HL-60/S4 treated with phorbol 12-myristate 13-acetate at 8.2 ng/mL for 4 days and 3 days (cell line): ENCODE measurements around the gene ZC3H7B.
"Not testable (repeated sequence)": the region's sequence is repeated elsewhere in the genome, so short reads cannot be mapped to it uniquely, and the experiment has no call there.

Experiments used
- in situ Hi-C: fragments of 300-500 bp; cut with MboI; formaldehyde crosslinking; loops from 2 replicates; pipeline ENCODE4 v1.15.0; 2022; ENCODE audit warnings: low sequenced_read_pairs

ZC3H7B gene

DNA sequence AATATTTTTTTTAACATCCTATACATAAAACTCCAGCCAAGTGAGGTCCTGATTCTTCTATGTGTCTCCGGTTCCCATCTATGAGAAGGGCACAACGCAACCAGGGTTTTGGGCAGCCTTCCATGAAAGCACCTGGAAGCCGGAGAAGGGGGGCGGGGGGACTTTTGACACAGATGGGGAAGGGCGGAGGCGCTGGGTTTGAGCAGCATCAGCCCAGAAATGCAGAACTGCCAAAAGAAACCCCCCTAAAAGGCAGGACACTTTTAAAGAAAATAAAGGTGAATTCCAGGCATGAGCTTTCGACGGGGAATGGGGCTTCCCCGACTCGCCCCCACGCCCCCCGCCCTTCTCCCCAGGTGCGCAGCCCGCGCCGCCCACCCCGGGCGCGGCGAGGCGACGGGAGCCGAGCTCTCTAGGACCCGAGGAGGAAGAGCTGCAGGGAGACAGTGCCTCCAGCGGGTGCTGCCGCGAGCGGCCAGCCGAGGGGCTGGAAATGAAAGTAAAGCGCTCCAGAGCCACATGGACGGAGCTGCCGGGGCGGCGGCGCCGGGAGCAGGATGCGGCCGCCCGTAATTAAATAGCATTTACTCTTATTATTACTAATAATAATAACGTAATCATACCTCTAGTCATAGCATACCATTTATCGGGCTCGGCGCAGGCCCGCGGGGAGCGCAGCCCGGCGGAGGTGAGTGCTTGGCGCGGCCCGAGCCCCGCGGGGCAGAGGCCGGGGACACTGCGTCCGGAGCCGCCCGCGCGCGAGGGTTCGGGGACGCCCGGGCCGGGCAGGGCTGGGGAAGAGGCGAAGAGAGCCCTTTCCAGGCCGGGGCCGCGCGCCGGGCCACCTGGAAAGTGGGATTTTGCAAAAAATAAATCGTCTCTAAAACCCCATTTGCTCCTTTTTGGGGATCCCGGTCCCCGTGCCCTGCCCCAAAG lies at the start of gene ZC3H7B:
TSS of gene ZC3H7B (plus strand) at position 441 of the 936 bp plus-strand sequence. CDS start 19,136 bp downstream, outside the sequence.
- in situ Hi-C loops, result no loop called here

DNA sequence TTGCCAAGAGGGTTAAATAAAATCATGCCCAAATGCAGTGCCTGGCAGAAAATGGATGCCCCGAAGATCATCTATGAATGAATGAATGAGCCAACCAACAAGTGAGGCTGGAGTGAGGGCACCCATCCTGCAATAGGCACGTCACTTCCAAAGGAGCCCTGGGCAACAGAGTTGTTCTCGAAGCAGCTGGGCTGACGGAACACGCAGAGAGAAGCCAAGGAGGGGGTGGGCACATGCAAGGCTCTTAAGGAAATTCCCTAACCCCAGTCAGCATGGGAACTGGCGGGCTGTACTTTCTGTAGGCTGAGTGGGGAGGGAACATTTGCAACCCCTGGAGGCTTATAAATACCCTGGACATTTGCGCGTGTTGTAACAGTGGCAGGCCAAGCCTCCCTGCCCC lies 49.0 kb upstream of the ZC3H7B start:
- in situ Hi-C loops, result no loop called here

- in situ Hi-C loops, result no loop called here
Observed at GRCh38 chr22:41254230-41254629, 47.1 kb upstream of the ZC3H7B start.

DNA sequence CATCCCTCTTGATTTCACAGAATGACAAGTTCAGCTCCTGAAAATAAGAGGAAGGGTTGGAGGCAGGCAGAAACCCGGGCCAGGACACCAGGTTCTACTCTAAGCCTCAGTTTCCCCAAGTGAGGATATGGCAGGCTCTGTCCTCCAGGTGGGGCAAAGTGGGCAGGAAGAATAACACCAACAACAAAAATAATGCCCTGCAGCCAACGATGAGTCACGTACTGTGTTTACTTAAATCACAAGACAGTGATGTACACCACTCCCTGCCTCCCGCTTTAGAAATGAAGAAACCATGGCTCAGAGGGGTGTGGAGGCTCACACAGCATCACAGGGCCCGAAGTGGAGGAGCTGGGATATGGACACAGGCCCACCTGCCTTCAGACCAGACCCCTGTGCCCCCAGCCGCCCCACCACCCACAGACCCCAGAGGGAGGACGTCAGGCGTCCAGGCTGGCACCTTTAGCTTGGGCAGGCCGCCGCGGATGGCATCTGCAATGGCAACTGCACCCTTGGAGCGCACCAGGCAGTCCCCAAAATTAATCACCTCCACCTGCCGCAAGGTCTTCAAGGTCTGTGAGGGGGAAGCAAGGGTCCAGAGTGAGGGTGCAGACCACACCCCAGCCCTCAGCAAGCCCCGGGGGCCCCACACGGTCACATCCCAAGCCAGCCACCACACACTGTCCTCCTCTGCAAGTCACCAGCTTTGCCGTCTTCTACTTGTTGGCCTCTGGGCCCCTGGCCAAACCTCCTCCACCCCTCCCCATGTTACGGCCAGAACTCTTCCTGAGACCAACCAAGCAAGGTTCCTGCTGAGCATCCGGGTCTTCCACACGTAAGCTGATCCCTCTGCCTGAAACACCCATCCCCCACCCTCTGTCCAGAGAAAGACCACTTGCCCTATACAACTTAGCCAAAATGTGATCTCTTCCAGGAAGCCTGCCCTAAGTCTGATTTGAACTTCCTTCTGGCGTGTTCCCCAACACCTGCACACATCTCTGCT lies 44.8 kb upstream of the ZC3H7B start:
- in situ Hi-C loops, result no loop called here

- in situ Hi-C loops, result no loop called here
Observed at GRCh38 chr22:41257696-41258095, 43.6 kb upstream of the ZC3H7B start.

DNA sequence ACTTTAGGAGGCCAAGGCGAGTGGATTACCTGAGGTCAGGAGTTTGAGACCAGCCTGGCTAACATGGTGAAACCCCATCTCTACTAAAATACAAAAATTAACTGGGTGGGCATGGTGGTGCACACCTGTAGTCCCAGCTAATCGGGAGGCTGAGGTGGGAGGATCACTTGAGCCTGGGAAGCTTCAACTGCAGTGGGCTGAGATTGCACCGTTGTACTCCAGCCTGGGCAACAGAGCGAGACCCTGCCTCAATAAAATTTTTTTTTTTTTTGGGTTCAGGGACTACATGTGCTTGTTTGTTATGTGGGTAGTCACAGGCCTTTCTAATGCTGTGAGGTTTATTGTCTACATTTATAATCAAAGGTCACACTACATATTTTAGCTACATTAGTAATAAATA lies 41.6 kb upstream of the ZC3H7B start:
- in situ Hi-C loops, result not testable (repeated sequence)

DNA sequence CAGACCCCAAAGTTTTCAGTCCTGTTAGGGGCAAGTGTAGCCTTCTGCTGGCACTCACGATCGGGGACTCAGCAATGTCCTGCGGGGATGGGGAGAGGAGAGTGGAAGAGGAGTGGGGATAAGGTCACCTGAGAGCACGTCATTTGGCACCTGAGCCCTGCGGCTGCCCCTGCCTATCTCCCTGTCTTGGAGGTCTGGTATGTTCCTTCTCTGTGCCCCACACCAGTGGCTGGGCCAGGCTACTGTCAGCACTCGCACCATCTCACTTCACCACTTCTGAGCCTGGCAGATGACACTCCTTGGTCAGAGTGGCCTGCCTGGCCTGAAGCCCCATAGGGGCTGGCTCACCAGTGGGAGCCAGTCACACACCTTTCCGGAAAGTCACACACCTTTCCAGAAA lies 40.5 kb upstream of the ZC3H7B start:
- in situ Hi-C loops, result no loop called here

GRCh38 chr22:41261541-41262249 lies 39.6 kb upstream of the ZC3H7B start:
- in situ Hi-C loops, result no loop called here

GRCh38 chr22:41262250-41262765 lies 39.0 kb upstream of the ZC3H7B start:
- in situ Hi-C loops, result no loop called here

- in situ Hi-C loops, result no loop called here
Observed at GRCh38 chr22:41263704-41264103, 37.6 kb upstream of the ZC3H7B start.

DNA sequence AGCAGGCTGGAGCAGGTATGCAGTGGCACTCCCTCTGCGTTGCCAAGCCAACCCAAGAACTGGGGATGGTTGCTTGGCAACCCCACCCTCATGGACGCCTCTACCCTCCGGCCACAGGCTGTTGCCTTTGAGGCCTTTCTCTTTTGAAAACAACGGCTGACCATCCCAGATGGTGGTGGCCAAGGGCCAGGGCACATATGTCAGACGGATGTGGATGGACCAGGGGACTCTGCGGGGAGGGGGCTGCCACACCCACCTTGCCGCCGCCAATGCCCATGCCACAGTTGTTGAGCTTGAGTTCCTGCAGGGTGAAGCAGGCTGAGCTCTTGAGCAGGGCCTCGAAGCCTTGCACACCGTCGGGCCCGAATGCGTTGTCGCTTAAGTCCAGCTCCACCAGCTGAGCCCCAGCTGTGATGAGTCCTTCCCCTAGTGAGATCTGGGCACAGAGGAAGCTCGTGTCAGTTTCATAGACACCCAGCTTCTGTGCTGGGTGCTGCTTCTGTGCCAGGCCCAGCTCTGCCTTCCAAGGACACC lies 36.9 kb upstream of the ZC3H7B start:
- in situ Hi-C loops, result no loop called here

DNA sequence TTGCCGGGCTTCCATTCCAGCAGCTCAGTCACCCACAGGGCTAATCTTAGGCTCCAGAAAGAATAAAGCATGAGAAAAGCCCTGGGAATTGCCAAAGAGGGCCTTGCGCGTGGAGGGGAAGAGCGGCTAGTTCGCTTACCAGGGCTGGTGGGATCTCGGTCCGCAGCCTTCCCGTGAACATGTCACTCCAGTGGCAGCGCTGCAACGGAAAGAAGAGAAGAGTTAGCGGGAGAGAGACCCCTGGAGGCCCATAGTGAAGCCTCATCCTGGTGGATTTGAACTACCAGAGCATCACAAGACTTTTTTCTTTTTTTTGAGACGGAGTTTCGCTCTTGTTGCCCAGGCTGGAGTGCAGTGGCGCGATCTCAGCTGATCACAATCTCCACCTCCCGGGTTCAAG lies 33.4 kb upstream of the ZC3H7B start:
- in situ Hi-C loops, result no loop called here

GRCh38 chr22:41271787-41272186 lies 29.5 kb upstream of the ZC3H7B start:
- in situ Hi-C loops, result no loop called here

- in situ Hi-C loops, result no loop called here
Observed at GRCh38 chr22:41273128-41273527, 28.2 kb upstream of the ZC3H7B start.

DNA sequence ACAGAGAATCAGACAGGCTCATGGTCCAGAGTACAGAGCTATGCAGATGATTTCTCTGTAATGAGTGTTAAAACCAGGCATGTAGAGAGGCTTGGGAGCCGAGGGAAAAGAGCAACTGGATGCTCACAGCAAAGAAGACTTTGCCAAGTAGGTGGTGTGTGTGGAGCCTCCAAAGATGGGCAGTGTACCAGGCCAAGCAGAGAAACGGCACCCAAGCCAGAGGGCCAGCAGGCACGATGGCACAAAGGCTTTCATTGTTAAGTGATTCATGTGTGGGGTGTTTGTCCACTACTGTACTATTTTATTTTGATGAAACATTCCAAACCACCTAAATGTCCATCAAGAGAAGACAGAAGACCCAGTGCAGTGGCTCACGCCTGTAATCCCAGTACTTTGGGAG lies 26.5 kb upstream of the ZC3H7B start:
- in situ Hi-C loops, result no loop called here

DNA sequence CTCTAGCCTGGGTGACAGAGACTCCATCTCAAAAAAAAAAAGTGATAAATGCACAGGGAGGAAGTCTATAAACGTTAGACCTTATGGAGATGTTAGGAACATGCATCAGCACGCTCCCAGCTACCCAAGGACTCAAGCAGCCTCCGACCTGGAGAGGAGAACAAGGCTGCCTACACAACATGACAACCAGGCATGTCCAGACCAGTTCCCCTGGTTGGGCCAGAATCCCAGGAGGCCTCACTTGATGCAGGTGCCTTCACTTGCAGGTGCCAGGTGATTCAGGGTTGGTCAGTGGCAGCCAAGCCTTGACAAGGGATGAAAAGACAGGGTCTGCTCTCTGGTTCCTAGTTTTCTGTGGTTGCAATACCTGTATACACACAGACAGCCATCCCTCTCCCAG lies 21.3 kb upstream of the ZC3H7B start:
- in situ Hi-C loops, result no loop called here

DNA sequence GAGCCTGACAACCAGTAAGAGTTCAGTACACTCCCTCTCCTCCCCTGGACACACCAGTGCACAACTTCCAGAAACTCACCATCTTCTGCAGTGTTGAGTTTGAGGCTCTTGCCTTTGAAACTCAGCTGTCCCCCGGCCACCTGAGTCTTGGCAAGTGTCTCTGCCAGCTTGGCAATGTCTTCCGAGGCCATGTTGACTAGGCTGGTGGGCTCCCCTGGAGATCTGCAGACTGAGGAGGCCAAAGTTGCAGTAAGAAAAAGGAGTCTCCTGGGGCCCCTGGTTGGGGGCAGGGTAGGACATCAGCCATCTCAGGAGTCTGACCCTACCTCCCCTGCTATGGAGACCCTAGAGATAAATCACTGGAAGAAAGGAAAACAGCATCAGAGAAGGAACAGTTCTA lies 20.5 kb upstream of the ZC3H7B start:
- in situ Hi-C loops, result no loop called here

DNA sequence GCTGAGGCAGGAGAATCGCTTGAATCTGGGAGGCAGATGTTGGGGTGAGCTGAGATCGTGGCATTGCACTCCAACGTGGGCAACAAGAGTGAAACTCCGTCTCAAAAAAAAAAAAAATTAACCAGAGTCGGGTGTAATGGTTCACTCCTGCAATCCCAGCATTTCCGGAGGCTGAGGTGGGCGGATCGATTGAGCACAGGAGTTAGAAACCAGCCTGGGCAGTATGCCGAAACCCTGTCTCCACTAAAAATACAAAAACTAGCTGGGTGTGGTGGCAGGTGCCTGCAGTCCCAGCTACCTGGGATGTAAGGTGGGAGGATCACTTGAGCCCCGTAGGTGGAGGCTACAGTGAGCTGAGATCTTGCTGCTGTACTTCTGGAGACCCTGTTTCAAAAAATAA lies 16.9 kb upstream of the ZC3H7B start:
- in situ Hi-C loops, result no loop called here

GRCh38 chr22:41285441-41285819 lies 15.9 kb upstream of the ZC3H7B start:
- in situ Hi-C loops, result no loop called here

DNA sequence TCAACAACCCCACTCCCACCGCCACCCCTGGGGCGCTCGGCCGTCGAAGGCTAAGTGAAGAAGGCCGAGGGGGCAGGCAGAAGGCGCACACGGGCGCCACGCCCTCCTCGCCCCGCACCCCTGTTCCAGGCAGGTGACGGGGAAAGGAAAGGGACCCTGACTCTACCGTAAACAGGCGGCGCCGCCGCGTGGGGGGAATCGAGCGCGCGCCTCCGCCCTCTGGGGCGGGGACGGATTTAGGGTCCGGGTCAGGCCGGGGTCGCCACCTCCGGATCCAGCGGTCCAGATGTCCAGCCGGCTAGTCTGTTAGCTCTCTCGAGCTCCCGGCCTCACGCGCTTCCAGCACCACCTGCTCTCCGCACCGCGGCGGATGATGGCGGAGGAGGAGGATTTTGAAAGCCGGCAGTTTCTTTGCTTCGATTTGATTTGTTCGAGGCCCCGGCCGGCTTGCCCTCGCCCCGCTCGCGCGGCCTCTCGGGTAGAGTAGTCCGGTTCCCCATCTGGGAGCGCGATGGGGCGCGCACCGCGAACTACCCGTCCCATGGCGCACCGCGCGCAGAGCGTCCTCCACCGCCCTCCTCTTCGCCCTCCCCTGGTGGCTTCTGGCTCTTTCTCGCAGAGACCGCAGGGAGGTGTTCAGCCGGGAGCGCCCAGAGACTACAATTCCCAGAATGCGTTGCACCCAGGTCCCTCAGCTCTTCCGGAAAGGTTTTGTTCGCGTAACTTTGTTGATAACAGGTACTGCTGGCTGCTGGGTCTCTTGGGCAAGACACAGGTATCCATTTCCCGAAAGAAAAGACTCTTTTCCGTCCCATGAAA lies 15.3 kb upstream of the ZC3H7B start, which contains the start of gene RANGAP1:
TSS of gene RANGAP1 (minus strand) at position 368 of the 819 bp plus-strand sequence. CDS start 5,143 bp downstream, outside the sequence.
- in situ Hi-C loops, result no loop called here
